Fibroblast of upper back skin (primary cell): ENCODE data around the gene LY6G5B.

Experiments
- DNase-seq: peaks from one replicate; pipeline ENCODE4 v3.0.0-alpha.2; 2013

LY6G5B gene

DNA sequence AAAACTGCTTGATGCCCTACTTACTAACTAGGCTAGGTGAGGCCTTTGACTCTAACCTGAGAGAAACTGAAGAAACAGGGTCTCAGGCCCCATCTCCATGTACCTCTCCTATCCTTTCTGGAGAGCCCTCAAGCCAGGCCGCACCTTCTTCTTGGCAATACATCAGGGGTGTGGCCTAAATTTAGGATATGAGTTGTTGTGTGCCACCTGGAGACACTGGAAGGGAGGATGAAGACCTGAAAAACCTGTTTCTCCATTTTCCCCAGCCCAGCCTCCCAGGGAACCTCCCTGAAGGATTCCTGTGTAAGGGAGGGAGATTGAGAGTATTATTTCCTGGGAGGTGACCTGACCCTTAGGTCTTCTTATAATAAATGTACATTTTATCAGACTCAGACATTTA is 48.5 kb downstream of the LY6G5B start:
- DNase-seq: no peak

DNA sequence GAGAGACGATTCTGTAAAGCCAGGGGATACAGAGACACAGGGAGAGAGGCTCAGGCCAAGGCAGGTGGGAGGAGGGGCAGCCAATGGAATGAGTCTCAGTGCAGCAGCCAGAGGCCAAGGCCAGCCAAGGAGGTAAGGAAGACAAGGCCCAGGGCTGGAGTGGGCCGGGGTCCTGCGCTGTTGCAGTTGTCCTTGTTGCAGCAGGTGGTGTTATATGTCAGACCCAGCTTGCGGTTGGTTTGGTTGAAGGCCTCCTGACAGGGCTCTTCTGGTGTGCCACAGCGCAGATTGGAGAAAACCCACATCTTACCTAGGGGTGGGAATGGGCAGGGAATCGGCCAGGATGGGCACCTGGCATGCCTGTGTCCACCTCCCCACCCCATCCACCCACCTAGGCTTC is 49.2 kb downstream of the LY6G5B start:
- no peak for DNase-seq

GRCh38 chr6:31720196-31720770 is 50.5 kb downstream of the LY6G5B start:
- no peak for DNase-seq

DNA sequence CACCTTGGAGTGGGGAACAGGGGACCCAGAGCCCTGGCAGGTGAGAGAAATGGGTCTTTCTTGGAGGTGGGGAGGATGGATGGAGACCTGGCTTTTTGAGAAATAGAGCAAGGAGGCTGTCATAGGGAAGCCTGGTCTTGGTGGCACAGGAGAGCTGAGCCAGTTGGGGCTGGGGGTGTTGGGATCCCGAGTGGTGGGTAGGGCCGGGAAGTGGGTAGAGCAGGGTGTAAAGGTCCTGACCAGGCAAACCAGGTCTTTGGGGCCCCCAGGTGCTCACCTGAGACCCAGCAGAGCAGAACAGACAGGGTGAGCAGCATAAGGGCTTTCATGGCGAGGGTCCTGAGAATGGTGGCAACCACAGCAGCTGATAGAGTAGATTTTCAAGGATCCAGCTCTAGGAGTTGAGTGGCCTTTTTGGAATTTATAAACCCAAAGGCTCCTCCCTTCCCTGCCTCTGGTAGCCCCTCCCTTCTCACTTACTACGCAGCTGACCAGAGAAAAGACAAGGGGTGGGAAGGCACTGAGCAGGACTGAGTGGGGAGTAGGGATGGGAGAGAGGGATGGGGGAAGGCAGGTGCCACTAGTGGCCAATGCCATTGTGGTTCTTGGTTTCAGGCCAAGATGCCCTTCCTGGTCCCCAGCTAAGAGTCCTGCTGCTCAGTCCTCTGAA is 51.7 kb downstream of the LY6G5B start, which contains the start of gene LY6G6C:
TSS of gene LY6G6C (minus strand) at position 396 of the 670 bp plus-strand sequence. CDS start at position 329, 67 bp downstream.
- no peak for DNase-seq

GRCh38 chr6:31722173-31722572 is 52.4 kb downstream of the LY6G5B start:
- no peak for DNase-seq
